ENCODE results near the gene MGAT4C. TPM values are rescaled to one million over a fixed set of nuclear protein-coding genes. Genes with fewer than 3 reads are reported as not detected.

Gene MGAT4C
- total and polyA plus RNA-seq, 2 donors (not counting 3 experiments of a cell fraction or from before 2014, with no cell fraction given) = not detected

- Histone ChIP-seq H3K27ac (ENCODE audit: insufficient read depth, low read depth, low read length) (no peak overlapping the region), H3K27me3 (ENCODE audit: control insufficient read depth in 2 of 2, insufficient read depth in 2 of 2, low read length in 2 of 2) (no peaks in the 10 kb centered on the region), H3K9ac (replicated peaks; ENCODE audit: extremely low read depth, insufficient read depth, low read length) (no peak overlapping the region), H2AFZ (ENCODE audit: low read depth, low read length) (no peak overlapping the region), H3K4me3 (replicated peaks in 1 of 3; ENCODE audit: insufficient read depth in 1 of 3, low read depth in 1 of 3, low read length in 3 of 3) (no peak overlapping the region), H4K20me1 (replicated peaks; ENCODE audit: control insufficient read depth, extremely low read depth, insufficient read depth, low read length) (no peaks in the 10 kb centered on the region), H3K36me3 (ENCODE audit: control insufficient read depth in 2 of 2, extremely low read depth in 1 of 2, insufficient read depth in 2 of 2, low read length in 2 of 2) (no peaks in the 10 kb centered on the region), H3K9me3 (replicated peaks; ENCODE audit: control insufficient read depth, insufficient read depth, low read length) (no peaks in the 10 kb centered on the region), H3K4me1 (ENCODE audit: control insufficient read depth, extremely low read depth, insufficient read depth, low read length) (peaks cover 4% of the 10 kb centered on the region), H3K9me1 (replicated peaks; ENCODE audit: control insufficient read depth, extremely low read depth, insufficient read depth, low read length) (no peaks in the 10 kb centered on the region), H3K4me2 (ENCODE audit: insufficient read depth, low read length) (no peak overlapping the region), H3K79me2 (ENCODE audit: control insufficient read depth, insufficient read depth, low read length) (no peaks in the 10 kb centered on the region)
- TF ChIP-seq MYC (IDR thresholded peaks at IDR 0.05; ENCODE audit: low read depth, low read length) (no peak), POLR2A (IDR thresholded peaks at IDR 0.05; ENCODE audit: low read depth, low read length) (no peak), GATA2 (IDR thresholded peaks at IDR 0.05; ENCODE audit: insufficient read depth, insufficient read length, low read depth, low read length) (no peak), JUN (IDR thresholded peaks at IDR 0.05; ENCODE audit: borderline replicate concordance, insufficient read depth, insufficient read length, low read depth) (no peak), EZH2 (IDR thresholded peaks at IDR 0.05; ENCODE audit: borderline replicate concordance, low read depth, low read length, severe bottlenecking) (no peak), FOS (IDR thresholded peaks at IDR 0.05; ENCODE audit: borderline replicate concordance, insufficient read depth, low read length) (no peak), POLR2AphosphoS5 (IDR thresholded peaks at IDR 0.05; ENCODE audit: insufficient read depth, low read depth, low read length) (no peak), MAX (IDR thresholded peaks at IDR 0.05; ENCODE audit: insufficient read depth, insufficient read length) (no peak)
- TF ChIP-seq, protein P1, sequence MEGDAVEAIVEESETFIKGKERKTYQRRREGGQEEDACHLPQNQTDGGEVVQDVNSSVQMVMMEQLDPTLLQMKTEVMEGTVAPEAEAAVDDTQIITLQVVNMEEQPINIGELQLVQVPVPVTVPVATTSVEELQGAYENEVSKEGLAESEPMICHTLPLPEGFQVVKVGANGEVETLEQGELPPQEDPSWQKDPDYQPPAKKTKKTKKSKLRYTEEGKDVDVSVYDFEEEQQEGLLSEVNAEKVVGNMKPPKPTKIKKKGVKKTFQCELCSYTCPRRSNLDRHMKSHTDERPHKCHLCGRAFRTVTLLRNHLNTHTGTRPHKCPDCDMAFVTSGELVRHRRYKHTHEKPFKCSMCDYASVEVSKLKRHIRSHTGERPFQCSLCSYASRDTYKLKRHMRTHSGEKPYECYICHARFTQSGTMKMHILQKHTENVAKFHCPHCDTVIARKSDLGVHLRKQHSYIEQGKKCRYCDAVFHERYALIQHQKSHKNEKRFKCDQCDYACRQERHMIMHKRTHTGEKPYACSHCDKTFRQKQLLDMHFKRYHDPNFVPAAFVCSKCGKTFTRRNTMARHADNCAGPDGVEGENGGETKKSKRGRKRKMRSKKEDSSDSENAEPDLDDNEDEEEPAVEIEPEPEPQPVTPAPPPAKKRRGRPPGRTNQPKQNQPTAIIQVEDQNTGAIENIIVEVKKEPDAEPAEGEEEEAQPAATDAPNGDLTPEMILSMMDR (IDR thresholded peaks at IDR 0.05; ENCODE audit: extremely low read depth in 1 of 2, insufficient read depth in 1 of 2, low read depth in 1 of 2, low read length in 2 of 2) = no peak
- no peak for DNase-seq (ENCODE audit: low read depth, low spot score)
- dilution Hi-C loops (cut with MboI; ENCODE audit: extremely low pct_ligation_motif_present, low sequenced_read_pairs) = no loop called here
- ChIA-PET POLR2A (no interaction called here), CTCF (no interaction called here)
- no peak for FAIRE-seq
- no TSS peak for BruUV-seq (replicated peaks)
- intact Hi-C loops (cut with micrococcal nuclease) = no loop called here
These were observed 138.0 kb downstream of the MGAT4C start for GRCh38 chr12:86118161-86118560.

All from endothelial cell of umbilical vein (primary cell).